Brain microvascular endothelial cell (primary cell): ENCODE results near the gene EFR3B.

Experiments
- DNase-seq: peaks from one replicate; pipeline ENCODE4 v3.0.0-alpha.2; 2020
- H3K27ac ChIP-seq: fragments of 250-450 bp; sonication (Bioruptor Pico); 2 replicates; pipeline ENCODE4 v1.5.1; 2020; ENCODE audit warnings: mild to moderate bottlenecking, moderate library complexity
- H3K27me3 ChIP-seq: fragments of 250-450 bp; sonication (Bioruptor Pico); replicated peaks from 2 replicates; pipeline ENCODE4 v1.5.1; 2020; ENCODE audit warnings: mild to moderate bottlenecking
- H3K36me3 ChIP-seq: fragments of 250-450 bp; sonication (Bioruptor Pico); replicated peaks from 2 replicates; pipeline ENCODE4 v1.5.1; 2020; ENCODE audit warnings: mild to moderate bottlenecking
- H3K4me3 ChIP-seq: 2 replicates; pipeline ENCODE4 v1.5.1; 2011; ENCODE audit warnings: low read depth, mild to moderate bottlenecking, control low read depth, low read length, moderate library complexity
- in situ Hi-C: cut with HindIII; loops from 2 replicates; pipeline ENCODE4 v1.10.0; 2017; ENCODE audit warnings: low sequenced_read_pairs, low pct_ligation_motif_present
- TF ChIP-seq, protein P1 (sequence below): IDR thresholded peaks from 2 replicates; pipeline ENCODE4 v1.5.1; 2011; ENCODE audit warnings: low read depth, mild to moderate bottlenecking, moderate library complexity, low read length, control low read depth, inconsistent platforms; ENCODE audit errors: missing control alignments

Gene EFR3B

DNA sequence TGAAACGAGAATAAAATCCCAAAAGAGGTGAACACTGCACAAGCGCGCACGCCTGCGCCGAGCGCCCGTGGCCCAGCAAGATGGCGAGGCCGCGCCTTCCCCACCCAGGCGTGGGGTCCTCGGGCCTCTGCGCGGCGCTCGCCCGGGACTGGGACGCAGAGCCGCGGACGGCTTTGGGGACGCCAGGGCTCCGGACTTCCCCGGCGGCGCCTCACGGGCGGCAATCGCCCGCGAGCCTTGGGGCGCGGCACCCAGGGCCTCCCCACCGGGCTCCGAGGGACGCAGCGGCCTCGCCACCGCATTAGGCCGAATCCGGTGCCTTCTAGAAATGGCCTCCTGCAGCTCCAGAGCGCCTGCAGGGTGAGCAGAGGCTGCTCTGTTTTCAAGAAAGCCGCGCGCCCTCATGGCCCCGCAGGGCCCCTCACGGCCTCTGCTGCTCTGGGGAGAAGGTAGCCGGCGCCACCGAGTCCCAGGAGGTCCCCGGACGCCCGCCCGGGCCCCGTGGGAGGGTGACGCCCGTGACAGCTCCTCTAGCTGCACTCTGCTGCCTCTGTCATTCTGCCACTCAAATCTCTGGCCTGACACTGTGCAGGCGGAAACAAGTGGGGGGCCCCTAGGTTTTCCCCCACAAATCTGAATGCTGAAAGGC lies 162.4 kb downstream of the EFR3B start:
- in situ Hi-C loops = no loop called here
- Histone ChIP-seq H3K4me3 (peak overlapping the region; percentile 37), H3K27me3 (no peaks in the 10 kb centered on the region), H3K36me3 (no peaks in the 10 kb centered on the region), H3K27ac (no peak overlapping the region)
- no peak for DNase-seq
- TF ChIP-seq, protein P1, sequence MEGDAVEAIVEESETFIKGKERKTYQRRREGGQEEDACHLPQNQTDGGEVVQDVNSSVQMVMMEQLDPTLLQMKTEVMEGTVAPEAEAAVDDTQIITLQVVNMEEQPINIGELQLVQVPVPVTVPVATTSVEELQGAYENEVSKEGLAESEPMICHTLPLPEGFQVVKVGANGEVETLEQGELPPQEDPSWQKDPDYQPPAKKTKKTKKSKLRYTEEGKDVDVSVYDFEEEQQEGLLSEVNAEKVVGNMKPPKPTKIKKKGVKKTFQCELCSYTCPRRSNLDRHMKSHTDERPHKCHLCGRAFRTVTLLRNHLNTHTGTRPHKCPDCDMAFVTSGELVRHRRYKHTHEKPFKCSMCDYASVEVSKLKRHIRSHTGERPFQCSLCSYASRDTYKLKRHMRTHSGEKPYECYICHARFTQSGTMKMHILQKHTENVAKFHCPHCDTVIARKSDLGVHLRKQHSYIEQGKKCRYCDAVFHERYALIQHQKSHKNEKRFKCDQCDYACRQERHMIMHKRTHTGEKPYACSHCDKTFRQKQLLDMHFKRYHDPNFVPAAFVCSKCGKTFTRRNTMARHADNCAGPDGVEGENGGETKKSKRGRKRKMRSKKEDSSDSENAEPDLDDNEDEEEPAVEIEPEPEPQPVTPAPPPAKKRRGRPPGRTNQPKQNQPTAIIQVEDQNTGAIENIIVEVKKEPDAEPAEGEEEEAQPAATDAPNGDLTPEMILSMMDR = no peak

DNA sequence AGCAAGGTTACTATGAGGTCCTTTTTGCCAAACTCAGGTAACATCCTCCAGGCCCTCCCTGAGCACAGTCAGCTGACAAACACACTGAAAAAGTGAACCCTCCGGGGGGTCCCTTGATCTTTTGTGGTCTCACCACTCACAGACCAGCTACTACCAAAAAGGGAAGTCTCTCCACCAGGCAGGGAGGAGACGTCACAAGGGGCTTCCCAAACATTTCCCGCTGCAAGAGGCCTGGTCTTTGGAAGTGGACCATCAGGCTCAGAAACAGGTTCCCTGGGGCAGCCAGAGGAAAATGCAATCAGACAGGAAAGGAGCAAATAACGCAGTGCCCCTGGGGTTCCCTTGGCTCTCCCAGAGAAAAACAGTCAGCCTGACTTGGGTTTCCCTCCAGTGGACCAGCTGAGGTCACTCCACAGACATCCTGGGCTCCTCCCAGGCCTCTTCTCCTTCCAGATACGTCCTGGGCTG lies 165.2 kb downstream of the EFR3B start:
- Histone ChIP-seq H3K36me3 (no peaks in the 10 kb centered on the region), H3K27ac (no peak overlapping the region), H3K27me3 (no peaks in the 10 kb centered on the region), H3K4me3 (no peak overlapping the region)
- TF ChIP-seq, protein P1 = no peak
- no peak for DNase-seq
- in situ Hi-C loops = no loop called here
